Raji (cell line): ENCODE results near the gene NKAIN1.

Experiments
- POLR2A ChIP-seq: IDR thresholded peaks from 2 replicates; pipeline ENCODE4 v1.6.1; 2011; ENCODE audit warnings: low read depth, low read length, control low read depth; ENCODE audit not compliant: insufficient read depth

The NKAIN1 gene

GRCh38 chr1:31234870-31235269 is 4.8 kb downstream of the NKAIN1 start:
- TF ChIP-seq POLR2A: no peak

- TF ChIP-seq POLR2A: no peak
Observed at GRCh38 chr1:31234123-31234708, 5.5 kb downstream of the NKAIN1 start.

DNA sequence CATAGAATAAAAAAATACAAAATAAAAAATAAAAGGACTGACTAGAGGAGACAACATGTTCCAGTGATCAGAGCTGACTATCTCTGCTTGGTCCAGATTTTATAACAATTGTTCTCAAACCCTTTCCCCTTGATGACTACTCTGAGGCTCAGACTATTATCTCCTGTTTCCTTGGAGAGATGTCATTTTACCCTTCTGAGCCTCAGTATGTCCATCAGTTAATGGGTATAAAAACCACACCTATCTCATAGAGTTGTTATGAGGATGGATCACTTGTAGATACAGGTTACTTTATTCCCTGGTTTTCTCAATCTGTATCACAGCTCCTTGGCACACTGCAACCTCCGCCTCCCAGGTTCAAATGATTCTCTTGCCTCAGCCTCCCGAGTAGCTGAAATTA is 7.0 kb downstream of the NKAIN1 start:
- no peak for TF ChIP-seq POLR2A

DNA sequence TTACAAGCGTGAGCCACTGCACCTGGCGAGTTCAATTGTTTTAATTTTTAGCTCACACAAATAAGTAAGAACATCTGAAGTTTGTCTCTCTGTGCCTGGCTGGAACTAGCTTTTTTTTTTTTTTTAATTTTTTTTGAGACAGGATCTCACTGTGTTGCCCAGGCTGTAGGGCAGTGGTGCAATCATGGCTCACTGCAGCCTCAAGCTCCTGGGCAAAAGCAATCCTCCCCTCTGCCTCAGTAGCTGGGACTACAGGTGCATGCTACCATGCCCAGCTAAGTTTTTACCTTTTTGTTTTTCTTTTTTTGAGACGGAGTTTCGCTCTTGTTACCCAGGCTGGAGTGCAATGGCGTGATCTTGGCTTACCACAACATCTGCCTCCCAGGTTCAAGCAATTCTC is 7.9 kb downstream of the NKAIN1 start:
- no peak for TF ChIP-seq POLR2A

GRCh38 chr1:31230378-31230777 is 9.3 kb downstream of the NKAIN1 start:
- TF ChIP-seq POLR2A: no peak

DNA sequence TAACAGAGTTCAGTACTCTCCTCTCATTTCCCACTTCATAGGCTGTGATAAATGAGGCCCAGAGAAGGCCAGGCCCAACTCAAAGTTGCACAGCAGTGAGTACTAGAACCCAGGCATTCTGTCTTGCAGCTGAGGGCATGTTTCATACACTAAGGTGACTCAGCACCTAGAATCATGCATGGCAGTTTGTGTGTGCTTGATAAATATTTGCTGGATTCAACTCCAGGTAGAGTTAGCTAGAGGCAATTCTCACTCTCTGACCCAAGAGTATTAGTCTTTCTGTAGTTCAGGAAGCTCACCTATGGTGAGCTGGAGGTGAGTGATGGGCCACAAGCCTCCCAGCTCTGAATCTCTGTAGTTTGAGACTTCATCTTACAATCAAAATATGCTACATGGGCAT is 10.7 kb downstream of the NKAIN1 start:
- TF ChIP-seq POLR2A: no peak

DNA sequence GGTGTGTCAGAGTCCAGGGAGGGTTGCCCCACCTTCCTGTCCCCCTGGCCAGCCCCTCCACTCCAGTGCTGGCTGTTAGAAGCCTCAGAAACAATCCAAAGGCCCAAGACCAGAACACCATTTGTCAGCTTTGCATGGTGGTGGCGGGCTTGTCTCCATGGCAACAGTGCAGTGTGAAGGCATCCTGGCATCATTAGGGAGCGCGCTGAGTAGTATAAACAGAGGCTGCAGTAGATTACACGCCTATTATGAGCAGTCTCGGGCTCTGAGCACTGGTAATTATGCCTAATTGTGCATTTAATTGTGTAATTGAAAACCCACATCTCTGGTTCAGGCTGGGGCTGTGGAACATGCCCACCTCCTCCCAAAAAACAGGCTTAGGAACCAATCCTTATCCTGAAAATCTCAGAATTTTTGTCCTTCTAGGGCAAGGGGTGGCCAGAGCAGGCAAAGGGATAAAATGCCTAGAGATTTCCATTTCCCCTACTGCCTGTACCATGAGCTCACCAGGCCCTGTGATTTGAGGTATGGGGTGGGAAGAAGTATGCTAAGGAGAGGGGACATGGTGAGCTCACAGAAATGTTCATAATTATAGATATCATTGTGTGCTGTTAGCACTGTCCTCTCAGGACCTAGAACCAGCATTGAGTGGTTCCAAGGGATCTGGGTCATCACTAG is 11.7 kb downstream of the NKAIN1 start:
- no peak for TF ChIP-seq POLR2A

DNA sequence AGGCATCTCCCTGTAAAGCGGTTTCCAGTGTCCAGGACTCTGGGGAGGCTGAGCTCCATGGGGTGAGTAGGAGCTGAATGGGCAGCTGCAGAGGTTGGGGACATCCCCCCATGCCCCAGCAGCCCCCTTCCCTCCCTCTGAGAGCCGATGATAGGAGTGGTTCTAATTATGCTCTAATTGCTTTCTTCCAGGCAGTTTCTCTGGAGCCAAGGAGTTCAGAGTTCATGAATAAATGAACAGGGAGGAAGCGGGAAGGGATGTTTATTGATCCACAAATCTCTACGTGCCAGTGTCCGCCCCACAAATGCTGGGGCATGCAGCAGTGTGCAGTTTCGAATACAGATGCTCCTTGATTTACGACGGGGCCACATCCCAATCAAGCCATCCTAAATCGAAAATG is 15.6 kb downstream of the NKAIN1 start:
- no peak for TF ChIP-seq POLR2A

DNA sequence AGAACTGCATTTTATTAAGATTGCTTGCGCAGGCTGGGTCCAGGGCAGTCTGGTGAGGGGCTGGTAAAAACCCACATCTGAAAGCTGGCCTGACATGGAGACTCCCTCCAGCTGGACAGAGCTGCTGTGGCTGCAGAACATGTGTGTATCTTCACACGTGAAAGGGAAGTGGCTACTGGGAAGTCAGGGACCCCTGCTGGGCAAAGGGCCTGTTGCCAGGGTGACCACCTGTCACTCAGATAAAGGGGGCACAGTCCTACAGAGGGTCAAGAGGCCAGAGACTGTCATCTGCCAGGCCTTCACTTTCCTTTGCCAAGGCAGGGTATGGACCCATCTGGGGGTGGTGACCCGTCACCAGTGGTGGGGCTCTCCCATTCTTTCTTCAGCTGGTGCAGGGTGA is 17.5 kb downstream of the NKAIN1 start:
- no peak for TF ChIP-seq POLR2A

DNA sequence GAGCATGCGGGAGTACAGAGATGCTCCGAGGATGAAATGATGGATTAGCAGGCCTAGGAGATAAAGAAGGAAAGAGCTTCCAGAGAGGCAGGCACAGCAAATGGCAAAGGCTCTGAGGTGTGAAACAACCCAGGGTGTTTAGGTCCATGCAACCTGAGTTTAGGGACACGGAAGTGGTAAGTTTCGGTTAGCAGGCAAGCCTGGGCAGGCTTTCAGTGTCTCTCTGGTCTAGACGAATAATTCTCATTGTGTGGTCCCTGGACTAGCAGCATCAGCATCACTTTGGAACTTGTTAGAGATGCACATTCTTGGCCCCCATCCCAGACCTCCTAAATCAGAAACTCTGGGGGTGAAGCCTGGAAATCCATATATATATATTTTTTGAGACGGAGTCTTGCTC is 18.6 kb downstream of the NKAIN1 start:
- no peak for TF ChIP-seq POLR2A

DNA sequence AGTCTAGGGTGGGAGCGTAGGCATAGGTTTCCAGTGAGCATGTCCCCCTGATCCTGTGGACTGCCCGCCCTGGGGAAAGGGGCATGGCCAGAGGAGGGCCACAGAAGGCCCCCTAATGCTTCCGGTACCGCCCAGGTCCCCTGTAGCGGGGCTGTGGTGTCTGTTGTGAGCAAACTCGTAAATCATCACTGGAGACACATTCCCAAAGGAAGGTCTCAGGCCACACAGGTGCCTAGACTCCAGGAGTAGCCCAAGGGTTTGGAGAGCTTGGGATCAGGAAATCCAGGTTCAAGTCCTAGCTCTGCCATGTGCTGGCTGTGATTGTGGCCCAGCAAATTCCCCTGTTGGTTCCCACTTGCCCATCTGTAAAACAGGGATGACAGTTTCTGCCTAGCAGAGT is 20.2 kb downstream of the NKAIN1 start:
- no peak for TF ChIP-seq POLR2A

DNA sequence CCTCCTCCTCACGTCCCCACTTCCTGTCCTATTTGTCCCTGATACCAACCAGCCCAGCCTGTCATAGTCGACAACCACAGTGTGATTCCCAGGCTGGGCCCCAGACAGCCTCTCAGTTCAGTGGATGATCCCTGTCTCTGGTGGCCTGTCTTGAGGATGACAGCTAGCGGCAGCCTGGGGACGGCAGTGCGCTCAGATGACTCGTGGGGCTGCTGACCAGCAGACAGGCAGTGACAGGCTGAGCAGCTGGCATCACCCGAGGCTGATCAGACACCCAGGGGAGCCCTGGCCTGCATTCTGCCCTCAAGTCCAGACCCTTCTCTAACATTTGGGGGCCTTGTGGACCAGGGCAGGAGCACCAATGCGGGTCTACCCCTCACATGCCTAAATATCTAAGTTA is 21.0 kb downstream of the NKAIN1 start:
- TF ChIP-seq POLR2A: no peak

DNA sequence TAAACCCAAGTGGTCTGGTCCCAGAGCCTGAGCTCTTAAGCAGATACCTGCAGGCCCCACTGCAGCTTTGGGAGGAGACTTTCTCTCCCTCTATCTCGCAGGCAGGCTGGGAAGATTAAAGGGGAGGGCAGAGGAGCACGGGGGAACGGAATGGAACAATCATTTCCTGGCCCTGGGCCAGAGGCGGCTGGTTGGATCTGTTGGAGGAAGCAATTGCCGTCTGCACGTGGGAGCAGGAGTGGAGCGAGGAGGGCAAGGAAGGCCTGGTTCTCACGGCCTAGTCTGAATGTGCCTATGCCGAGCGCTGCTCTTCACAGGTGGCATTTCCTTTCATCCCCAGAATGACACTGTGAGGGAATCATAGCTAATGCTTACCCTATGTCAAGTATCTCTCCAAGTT is 23.7 kb downstream of the NKAIN1 start:
- TF ChIP-seq POLR2A: no peak

GRCh38 chr1:31215065-31215570 is 24.6 kb downstream of the NKAIN1 start:
- TF ChIP-seq POLR2A: no peak

- no peak for TF ChIP-seq POLR2A
Observed at GRCh38 chr1:31214316-31215064, 25.2 kb downstream of the NKAIN1 start.

DNA sequence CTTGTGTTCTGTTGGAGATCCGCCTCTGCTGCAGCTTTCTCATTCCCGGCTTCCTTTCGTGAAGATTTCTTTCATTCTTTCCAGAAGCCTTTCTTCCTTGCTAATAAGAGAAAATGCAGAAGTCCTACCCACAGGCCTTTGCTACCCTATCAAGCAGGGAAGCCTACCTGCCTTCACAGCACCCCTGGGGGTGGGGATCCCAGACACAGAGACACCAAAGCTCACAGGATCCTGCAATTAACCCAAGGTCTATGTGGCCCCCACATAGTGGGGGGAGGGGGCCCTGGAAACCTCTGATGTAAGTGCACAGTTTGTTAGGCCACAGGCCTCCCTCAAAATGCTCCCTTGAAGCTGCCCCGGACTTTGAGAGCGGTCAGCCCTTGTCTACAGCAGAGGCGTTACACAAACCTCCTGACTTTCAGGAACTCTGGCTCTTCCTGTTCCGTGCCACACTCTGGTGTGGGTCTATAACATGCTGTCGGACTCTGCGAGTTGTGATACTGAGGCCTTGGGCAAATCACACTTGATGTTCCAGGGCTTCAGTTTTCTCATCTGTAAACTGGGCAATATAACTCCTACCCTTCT is 31.2 kb downstream of the NKAIN1 start:
- no peak for TF ChIP-seq POLR2A

GRCh38 chr1:31207569-31207968 is 32.1 kb downstream of the NKAIN1 start:
- TF ChIP-seq POLR2A: no peak

DNA sequence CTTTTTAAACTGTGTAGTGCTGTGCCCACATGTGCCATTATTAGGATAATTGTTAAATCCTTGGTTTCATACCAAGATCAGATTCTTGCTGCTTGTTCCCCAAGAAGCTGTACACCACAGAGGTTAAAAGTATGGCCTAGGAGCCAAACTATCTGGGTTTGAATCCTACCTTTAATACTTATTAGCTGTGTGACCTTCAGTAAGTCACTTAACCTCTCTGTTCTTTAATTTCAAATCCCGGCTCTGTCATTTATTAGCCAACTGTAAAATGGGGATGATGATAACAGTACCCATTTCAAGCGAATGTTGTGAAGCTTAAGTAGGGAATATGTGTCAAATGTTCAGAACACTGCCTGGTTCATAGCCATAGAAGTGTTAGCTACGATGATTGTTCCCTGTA is 32.6 kb downstream of the NKAIN1 start:
- TF ChIP-seq POLR2A: no peak
